ENCODE data around the gene CCDC142. TPM values are rescaled to one million over a fixed set of nuclear protein-coding genes. Genes with fewer than 3 reads are reported as not detected.

The CCDC142 gene
- total RNA-seq, 6 experiments from 2014 or later = 5.9 to 15.4 (median 11.2) TPM

DNA sequence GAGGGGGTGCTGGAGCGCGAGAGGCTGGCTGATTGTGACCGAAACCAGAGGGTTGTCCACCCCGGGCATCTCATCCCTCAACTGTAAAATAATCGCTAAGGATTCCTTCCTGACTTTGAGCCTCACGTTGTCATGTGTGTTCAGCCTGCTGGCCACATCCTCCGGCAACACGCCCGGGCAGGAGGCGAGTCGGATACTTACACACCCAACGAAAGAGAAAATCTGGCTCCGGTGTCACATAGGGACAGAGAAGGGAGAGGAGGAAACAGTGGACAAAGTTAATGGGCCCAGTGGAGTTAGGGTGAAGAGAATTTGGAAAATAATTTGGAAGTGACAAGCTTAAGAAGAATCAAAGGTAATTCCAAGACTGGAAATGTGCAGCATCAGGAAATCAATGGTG is 33.9 kb upstream of the CCDC142 start:
- ATAC-seq = no peak
- 53% methylated on average over 8 of the region's 13 CpGs for WGBS (ENCODE audit: insufficient coverage, low coverage, low lambda C conversion rate, missing lambda C conversion rate)

DNA sequence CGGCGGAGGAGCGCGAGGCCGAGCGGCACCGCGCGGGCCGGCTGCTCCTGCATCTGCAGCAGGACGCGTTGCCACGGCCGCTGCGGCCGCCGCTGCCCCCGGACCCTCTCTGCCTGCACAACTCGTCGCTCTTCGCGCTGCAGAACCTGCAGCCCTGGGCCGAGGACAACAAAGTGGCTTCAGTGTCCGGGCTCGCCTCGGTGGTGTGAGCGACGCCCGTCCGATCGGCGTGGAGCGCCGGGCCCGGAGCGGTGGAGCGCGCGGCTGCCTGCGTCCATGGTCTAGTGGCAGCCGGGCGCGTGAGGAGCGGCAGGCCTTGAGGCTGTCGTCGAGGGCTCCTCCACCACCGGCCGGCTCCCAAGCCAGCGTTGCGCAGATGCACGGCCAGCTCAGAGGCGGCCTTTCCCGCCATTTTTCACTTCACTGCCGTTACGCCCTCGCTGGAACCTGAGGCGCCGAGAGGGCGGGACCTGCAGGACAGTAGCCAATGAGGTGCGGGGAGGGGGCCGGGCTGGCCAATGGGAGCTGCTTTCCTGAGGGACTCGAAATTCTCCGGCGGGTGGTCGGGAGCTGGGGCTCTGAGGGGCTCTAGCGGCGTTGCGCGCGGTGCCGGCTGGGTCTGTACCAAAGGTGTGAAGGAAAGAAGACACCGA is 33.3 kb upstream of the CCDC142 start:
- H3K27me3 ChIP-seq = peaks cover 6 to 52% of the 10 kb centered on the region in 2 donors
- H3K4me1 ChIP-seq = peaks cover 0 to 12% (median 0%) of the 10 kb centered on the region in 4 donors
- WGBS (ENCODE audit: insufficient coverage, low coverage, low lambda C conversion rate, missing lambda C conversion rate) = 38% methylated on average over 3 of the region's 72 CpGs
- peak; percentile 66 to 83 (median 76) for ATAC-seq
- H3K9me3 ChIP-seq = no peaks in the 10 kb centered on the region
- H3K36me3 ChIP-seq = no peaks in the 10 kb centered on the region
- peak in 1 of 3 donors; percentile 61 for DNase-seq
- no peak for TF ChIP-seq POLR2A (IDR thresholded peaks at IDR 0.05)
- TF ChIP-seq, protein P1, sequence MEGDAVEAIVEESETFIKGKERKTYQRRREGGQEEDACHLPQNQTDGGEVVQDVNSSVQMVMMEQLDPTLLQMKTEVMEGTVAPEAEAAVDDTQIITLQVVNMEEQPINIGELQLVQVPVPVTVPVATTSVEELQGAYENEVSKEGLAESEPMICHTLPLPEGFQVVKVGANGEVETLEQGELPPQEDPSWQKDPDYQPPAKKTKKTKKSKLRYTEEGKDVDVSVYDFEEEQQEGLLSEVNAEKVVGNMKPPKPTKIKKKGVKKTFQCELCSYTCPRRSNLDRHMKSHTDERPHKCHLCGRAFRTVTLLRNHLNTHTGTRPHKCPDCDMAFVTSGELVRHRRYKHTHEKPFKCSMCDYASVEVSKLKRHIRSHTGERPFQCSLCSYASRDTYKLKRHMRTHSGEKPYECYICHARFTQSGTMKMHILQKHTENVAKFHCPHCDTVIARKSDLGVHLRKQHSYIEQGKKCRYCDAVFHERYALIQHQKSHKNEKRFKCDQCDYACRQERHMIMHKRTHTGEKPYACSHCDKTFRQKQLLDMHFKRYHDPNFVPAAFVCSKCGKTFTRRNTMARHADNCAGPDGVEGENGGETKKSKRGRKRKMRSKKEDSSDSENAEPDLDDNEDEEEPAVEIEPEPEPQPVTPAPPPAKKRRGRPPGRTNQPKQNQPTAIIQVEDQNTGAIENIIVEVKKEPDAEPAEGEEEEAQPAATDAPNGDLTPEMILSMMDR (IDR thresholded peaks at IDR 0.05) = no peak
- H3K4me3 ChIP-seq = peak overlapping the region; percentile 10 to 36 (median 16)
- intact Hi-C loops (cut with DNase I) = no loop called here
- no peak overlapping the region for H3K27ac ChIP-seq

More for the DNA sequence above, 33.9 kb upstream of the CCDC142 start:
- TF ChIP-seq, protein P1 (IDR thresholded peaks at IDR 0.05) = no peak
- TF ChIP-seq POLR2A (IDR thresholded peaks at IDR 0.05) = no peak
- H3K9me3 ChIP-seq = no peaks in the 10 kb centered on the region
- no peak for DNase-seq
- H3K4me1 ChIP-seq = peaks cover 0 to 12% (median 0%) of the 10 kb centered on the region in 4 donors
- no peak overlapping the region for H3K4me3 ChIP-seq
- intact Hi-C loops (cut with DNase I) = no loop called here
- peaks cover 6 to 52% of the 10 kb centered on the region in 2 donors for H3K27me3 ChIP-seq
- H3K27ac ChIP-seq = no peak overlapping the region
- H3K36me3 ChIP-seq = no peaks in the 10 kb centered on the region

DNA sequence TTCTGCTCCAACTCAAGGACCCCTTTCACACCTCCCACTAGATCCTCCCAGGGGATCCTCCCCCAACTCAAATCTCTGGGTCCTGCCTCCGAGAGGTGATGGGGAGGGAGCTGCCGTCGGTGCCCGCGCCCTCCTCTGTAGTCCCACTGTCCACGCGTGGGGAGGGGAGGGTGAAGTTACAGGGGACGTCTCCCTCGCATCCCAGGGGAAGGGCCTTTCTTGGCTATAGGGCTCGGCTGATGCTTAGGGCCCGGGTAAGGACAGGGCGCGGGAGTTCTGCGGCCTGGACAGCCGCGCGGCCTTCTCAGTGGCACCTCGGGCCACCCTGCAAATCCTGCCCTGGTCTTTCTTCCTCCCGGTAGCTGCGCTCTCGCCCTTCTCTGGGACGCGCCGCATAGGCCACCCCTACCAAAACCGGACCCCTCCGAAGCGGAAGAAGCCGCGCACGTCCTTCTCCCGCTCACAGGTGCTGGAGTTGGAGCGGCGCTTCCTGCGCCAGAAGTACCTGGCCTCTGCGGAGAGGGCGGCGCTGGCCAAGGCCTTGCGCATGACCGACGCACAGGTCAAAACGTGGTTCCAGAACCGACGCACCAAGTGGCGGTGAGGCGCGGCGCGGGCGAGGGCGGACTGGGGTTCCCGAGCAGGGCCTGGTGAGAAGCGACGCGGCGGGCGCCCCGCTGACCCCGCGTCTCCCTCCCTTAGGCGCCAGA is 32.6 kb upstream of the CCDC142 start:
- peak in 3 of 4 donors; percentile 8 to 45 (median 41) for ATAC-seq
- TF ChIP-seq, protein P1 (IDR thresholded peaks at IDR 0.05) = no peak
- TF ChIP-seq POLR2A (IDR thresholded peaks at IDR 0.05) = no peak
- Histone ChIP-seq H3K9me3 (no peaks in the 10 kb centered on the region), H3K27me3 (peaks cover 6 to 52% of the 10 kb centered on the region in 2 donors), H3K4me3 (peak overlapping the region; percentile 10 to 36 (median 16)), H3K36me3 (no peaks in the 10 kb centered on the region), H3K4me1 (peaks cover 0 to 12% (median 0%) of the 10 kb centered on the region in 4 donors), H3K27ac (no peak overlapping the region)
- no peak for DNase-seq
- 0% methylated on average over 1 of the region's 60 CpGs for WGBS (ENCODE audit: insufficient coverage, low coverage, low lambda C conversion rate, missing lambda C conversion rate)
- intact Hi-C loops (cut with DNase I) = no loop called here

DNA sequence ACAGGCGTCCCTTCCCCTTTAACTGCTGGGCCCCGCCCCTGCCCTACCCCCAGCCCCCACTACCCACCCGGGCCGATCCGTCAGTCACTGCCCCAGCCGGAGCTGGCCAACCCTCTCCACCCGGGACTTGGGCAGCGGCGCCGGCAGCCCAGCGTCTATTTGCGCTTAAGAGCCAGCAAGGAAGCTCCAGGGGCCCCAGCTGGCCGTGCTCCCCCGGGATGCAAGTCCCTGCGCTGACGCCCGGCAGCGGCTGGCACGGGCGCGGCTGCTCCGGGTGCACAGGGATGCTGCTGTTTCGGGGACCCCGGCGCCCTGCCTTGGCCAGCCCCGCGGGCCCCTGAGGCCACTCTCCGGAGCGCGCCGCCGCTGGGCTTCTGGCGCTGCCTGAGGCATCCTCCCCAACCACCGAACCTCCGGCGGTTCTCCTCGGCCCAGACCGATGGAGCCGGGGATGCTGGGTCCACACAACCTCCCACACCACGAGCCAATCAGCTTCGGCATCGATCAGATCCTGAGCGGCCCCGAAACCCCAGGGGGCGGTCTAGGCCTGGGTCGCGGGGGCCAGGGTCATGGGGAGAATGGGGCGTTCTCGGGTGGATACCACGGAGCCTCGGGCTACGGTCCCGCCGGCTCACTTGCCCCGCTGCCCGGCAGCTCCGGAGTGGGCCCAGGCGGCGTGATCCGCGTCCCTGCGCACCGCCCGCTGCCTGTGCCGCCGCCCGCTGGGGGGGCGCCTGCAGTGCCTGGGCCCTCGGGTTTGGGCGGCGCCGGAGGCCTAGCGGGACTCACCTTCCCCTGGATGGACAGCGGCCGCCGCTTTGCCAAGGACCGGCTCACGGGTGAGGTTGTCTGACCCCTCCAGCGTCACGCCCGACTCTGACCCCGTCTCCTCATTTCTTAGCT is 31.8 kb upstream of the CCDC142 start, which contains the start of gene TLX2:
Gene TLX2 (plus strand): TSS at position 83 of the 903 bp plus-strand sequence. CDS start 357 bp downstream, at position 440.
- Histone ChIP-seq H3K36me3 (no peaks in the 10 kb centered on the region), H3K27ac (no peak within 1 kb of the TSS), H3K4me1 (peaks cover 0 to 12% (median 0%) of the 10 kb centered on the region in 4 donors), H3K9me3 (no peaks in the 10 kb centered on the region), H3K27me3 (peaks cover 6 to 52% of the 10 kb centered on the region in 2 donors), H3K4me3 (no peak within 1 kb of the TSS)
- ATAC-seq (no peak), DNase-seq (no peak)
- no peak for TF ChIP-seq POLR2A (IDR thresholded peaks at IDR 0.05)
- TF ChIP-seq, protein P1 (IDR thresholded peaks at IDR 0.05) = no peak
- WGBS (ENCODE audit: insufficient coverage, low coverage, low lambda C conversion rate, missing lambda C conversion rate) = 3% methylated on average over 14 of the region's 82 CpGs
- intact Hi-C loops (cut with DNase I) = no loop called here
